Measurements from ENCODE around the gene ACBD4.

Gene ACBD4

DNA sequence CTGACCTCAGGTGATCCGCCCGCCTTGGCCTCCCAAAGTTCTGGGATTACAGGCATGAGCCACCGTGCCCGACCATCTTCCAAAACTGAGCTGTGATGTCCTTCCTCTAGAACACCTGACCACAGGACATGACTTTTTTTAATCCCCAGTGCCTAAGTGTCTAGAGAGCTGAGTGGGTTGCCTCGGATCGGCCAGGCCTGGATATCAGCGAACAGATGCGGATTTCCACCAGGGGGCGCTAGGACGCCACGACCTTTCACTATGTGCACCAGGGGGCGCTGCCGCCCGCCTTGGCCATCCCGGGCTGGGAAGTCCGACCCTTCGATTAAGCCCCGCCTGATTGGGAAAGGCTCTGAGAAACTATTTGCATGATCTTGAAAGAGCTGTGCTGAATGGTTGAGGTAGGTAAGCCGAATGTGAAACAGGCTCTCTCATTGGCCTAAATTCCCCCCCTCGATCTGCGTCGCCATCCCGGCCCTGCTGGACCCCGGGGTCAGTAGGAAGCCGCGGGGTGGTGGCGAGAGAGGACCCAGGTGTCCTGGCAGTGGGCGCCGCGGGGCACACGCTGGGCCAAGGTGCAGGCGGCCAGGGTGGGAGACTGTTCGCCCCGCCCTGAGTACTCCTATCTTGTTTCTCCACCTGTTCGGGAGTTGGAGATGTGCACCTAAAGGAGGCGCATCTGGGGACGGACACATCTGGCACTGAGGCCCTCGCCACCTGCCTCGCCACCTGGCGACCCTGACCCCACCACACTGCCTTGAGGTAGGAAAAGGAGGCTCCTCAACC is at the start of gene ACBD4:
ACBD4 (plus strand) TSS at position 496 of the 786 bp plus-strand sequence. CDS start 458 bp downstream, outside the sequence.
- peak; percentile 94 for DNase-seq (ENCODE audit: low spot score)

DNA sequence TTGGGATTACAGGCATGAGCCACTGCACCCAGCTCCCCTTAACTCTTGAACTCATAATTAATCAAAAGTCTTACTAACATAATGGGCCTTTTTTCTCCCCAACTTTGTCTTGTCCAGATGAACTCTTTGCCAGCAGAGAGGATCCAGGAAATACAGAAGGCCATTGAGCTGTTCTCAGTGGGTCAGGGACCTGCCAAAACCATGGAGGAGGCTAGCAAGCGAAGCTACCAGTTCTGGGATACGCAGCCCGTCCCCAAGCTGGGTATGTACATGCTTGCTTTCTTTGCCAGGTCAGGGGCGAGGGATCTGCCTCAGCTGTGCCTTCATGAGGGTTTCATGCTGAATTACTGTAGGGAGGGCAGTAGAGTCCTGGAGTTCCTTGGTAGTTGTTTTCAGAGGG is 49.1 kb upstream of the ACBD4 start:
- no peak for DNase-seq (ENCODE audit: low spot score)

GRCh38 chr17:45086865-45087503 is 48.5 kb upstream of the ACBD4 start:
- DNase-seq (ENCODE audit: low spot score), result no peak

DNA sequence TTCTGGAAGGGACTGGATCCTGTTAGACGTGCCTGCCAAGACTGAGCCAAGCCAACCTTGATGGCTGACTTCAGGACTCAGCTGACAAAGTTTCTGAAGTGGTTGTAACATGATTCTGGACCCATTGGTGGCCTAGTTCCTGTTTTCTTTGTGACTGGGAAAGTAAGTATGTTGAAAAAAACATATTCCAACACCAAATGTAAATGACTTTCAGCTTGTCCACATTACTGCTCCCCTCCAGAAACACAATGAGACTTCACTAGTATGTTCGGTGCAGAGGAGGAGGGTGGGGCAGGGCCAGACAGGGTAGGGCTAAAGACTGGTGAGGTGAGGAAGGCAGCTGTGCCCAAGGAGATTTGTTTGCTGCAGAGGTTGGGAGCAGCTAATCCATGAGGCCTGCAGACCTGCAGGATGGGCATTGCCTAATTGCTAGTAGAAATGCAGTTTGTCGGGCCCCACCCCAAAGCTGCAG is 47.9 kb upstream of the ACBD4 start:
- DNase-seq (ENCODE audit: low spot score), result no peak

DNA sequence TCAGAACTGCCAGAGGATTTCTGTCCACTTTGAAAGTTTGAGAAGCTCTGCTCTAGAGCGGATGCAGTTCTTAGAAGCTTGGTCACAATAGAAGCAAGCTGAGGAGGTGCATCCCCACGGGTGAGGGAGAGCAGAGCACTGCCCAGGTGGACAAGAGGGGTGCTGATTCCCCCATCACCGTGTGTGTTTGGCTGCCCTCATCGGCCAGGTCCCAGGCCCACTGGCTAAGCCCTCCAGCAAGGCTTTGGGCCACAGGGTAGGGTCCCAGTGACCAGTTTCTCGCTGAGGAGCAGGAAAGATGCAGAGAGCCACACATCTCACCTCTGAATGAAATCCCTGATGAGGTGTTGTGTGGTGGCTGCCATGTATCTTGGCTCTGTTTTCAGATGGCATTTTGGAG is 47.5 kb upstream of the ACBD4 start:
- no peak for DNase-seq (ENCODE audit: low spot score)

DNA sequence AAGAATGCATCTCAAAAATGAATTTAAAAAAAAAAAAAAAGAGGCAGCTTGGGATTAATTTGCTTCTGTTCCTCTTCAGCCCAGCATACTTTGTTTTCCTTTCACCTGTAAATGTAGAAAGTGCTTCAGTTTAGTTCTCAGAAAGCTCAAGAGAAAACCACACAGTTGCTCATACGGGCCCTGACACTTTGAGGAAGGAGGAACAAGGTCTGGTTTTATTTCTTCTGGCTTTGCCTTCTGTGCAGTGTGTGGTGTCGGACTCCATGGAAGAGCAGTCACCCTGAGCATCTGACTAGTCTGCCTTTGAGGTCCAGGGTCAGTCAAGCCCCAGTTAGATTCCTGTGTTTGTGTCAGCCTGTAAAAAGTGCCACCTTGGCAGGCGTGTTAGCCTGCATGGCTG is 46.7 kb upstream of the ACBD4 start:
- no peak for DNase-seq (ENCODE audit: low spot score)

DNA sequence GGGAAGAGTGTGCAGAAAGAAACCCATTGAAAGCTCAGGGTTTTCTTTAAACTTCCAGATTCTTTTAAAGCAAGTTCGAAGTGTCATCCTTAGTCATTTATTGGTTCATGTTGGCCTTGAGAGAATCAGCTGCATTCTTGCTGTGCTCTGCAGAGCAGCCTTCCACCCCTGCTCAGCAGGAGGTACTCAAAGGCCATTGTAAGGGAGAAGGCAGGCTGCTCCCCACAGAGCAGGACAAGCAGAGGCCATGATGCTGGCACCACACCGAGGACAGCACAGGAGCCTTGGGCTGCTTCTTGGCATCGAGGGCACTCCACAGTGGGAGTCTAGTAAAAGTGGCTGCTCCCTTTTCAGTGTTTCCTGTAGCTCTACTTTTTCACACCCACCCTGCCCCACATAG is 44.8 kb upstream of the ACBD4 start:
- DNase-seq (ENCODE audit: low spot score), result peak; percentile 75

DNA sequence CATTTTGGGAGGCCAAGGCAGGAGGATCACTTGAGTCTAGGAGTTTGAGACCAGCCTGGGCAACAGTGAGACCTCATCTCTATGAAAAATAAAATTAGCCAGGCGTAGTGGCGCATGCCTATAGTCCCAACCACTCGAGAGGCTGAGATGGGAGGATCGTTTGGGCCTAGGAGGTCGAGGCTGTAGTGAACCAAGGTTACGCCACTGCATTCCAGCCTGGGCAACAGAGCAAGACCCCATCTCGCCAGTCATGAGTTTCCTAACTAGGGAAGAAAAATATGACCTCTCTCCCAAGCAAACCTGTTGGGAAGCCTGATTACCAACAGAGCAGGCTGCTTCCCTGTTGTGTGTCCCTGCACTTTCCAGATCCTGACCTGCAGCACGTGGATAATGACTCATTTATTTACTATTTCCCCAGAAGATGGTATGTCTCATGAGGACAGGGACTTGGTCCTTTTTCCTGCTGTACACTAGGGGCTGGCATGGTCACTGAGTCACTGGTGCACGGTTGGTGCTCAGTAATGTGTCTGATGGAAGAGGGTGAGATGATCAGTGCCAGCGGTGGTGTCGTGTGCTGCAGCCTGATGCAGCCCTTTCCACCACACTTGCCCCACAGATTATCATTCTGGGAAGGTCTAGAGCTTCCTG is 43.6 kb upstream of the ACBD4 start:
- DNase-seq (ENCODE audit: low spot score), result no peak

DNA sequence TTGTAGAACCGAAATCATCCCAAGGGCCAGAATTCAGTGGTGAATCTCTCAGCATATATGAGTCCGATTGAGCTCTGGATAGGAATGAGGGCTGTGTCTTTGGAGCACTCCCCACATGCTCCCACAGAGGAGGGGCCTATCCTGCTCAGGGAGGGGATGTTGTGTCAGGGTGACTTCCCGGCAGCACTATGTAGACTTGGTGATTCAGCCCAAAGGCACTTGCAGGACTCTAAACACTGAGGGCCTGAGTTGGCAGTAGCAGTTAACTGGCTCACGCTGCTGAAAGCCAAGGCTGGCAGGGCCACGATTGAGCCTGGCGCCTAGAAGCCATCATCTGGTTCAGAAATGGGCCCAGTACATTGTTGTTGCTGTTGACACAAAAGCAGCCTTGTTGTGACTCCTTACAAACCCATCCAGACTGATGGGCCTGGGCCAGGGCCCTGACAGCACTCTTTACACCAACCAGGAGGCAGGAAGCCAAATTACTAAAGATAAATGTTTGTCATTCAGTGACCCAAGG is 42.5 kb upstream of the ACBD4 start:
- no peak for DNase-seq (ENCODE audit: low spot score)

- no peak for DNase-seq (ENCODE audit: low spot score)
Observed at GRCh38 chr17:45093444-45094110, 41.9 kb upstream of the ACBD4 start.

GRCh38 chr17:45096141-45096540 is 39.3 kb upstream of the ACBD4 start:
- peak; percentile 64 for DNase-seq (ENCODE audit: low spot score)

GRCh38 chr17:45096926-45097325 is 38.6 kb upstream of the ACBD4 start:
- DNase-seq (ENCODE audit: low spot score), result no peak

DNA sequence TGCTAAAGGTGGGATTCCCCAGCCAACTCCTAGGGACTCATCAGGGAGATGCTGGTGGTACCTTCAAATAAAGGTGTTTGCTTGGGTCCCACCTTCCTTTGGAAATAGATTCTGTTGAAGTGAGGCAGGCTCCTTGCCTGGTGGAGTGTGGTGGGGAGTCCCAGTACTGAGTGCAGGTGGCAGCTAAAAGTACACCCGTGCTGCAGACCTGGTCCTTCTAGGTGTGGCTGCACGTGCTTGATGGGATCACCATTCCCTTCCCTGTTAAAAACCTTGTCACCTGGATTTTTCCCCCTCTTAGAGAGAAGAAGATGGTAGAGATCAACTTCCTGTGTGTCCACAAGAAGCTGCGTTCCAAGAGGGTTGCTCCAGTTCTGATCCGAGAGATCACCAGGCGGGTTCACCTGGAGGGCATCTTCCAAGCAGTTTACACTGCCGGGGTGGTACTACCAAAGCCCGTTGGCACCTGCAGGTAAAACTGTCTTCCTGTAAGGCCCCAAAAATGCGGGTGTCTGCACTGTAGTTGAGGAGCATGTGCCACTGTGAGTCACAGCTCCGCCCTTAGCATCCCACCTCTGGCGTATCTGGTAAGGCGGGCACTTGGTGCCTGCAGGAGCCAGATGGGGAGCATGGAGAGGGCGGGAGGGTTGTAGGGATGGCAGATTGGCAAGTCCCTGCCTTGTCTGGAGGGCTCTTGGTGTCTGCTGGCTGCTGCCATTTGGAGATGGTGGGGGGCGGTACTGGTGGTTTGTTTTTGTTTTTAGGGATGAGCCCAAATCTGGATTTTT is 37.2 kb upstream of the ACBD4 start:
- no peak for DNase-seq (ENCODE audit: low spot score)

DNA sequence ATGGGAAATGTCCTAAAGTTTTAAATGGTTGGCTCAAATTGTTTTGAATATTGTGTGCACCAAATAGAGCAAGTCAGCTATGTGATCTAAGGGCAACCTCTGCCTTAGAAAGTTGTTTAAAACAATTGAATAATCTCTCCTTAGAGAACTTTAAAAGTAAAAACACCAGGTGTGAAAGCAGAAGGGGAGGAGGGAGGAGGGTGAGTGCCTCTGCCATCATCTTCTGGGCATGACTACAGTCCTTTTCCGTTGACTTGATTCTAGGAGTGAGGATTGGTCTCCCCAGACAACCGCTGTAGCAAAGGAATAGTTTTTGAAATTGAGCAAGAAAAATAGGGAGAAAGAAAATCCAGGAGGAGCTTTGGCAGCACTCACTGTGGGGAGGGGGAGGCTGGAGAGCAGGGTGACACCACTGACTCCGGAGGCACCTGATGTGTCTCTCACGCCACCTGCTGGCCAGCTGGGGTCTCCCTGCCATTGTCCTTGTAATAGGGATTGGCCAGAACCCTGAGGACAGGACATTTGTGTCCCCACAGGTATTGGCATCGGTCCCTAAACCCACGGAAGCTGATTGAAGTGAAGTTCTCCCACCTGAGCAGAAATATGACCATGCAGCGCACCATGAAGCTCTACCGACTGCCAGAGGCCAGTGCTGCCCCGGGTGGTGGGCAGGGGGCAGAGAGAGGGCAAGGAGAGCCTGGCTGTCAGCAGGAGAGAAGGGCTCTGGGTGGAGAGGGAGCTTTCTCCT is 36.4 kb upstream of the ACBD4 start:
- peak; percentile 97 for DNase-seq (ENCODE audit: low spot score)

GRCh38 chr17:45101546-45101882 is 34.0 kb upstream of the ACBD4 start:
- DNase-seq (ENCODE audit: low spot score), result no peak

- DNase-seq (ENCODE audit: low spot score), result no peak
Observed at GRCh38 chr17:45101883-45102811, 33.3 kb upstream of the ACBD4 start.

DNA sequence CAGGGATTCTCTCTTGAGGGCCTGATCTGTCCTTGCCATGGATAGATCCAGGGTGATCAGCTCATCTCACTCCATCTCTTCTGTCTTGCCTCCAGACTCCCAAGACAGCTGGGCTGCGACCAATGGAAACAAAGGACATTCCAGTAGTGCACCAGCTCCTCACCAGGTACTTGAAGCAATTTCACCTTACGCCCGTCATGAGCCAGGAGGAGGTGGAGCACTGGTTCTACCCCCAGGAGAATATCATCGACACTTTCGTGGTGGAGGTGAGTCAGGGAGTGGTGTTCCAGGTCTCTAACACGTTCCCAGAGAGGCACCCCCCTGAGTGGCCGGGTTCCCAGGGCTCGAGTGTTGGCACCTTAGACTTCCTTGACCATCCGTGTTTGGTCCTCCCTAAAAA is 32.6 kb upstream of the ACBD4 start:
- DNase-seq (ENCODE audit: low spot score), result no peak

DNA sequence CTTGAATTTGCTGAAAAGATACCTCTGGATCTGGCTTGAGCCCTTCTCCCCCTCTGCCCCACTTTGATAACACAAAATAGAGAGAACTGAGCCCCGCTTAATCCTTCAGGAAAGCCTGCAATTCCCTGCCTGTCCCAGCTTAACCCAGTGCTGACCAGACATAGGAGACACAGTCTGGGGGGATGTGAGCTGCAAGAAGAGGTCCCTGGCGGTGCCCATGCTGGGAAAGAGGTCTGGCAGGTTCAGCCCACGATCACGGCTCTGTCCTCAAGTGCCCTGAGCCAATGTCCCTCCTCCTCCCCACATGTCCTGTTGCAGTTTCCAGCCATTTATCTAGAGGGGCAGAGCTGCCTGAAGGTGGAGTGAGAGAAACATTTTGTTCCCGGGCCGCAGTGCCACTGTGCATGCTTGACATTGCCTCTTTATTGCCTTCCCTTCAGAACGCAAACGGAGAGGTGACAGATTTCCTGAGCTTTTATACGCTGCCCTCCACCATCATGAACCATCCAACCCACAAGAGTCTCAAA is 32.2 kb upstream of the ACBD4 start:
- DNase-seq (ENCODE audit: low spot score), result no peak

- no peak for DNase-seq (ENCODE audit: low spot score)
Observed at GRCh38 chr17:45104029-45104428, 31.5 kb upstream of the ACBD4 start.
